ENCODE results near the gene RNF43.

DNA sequence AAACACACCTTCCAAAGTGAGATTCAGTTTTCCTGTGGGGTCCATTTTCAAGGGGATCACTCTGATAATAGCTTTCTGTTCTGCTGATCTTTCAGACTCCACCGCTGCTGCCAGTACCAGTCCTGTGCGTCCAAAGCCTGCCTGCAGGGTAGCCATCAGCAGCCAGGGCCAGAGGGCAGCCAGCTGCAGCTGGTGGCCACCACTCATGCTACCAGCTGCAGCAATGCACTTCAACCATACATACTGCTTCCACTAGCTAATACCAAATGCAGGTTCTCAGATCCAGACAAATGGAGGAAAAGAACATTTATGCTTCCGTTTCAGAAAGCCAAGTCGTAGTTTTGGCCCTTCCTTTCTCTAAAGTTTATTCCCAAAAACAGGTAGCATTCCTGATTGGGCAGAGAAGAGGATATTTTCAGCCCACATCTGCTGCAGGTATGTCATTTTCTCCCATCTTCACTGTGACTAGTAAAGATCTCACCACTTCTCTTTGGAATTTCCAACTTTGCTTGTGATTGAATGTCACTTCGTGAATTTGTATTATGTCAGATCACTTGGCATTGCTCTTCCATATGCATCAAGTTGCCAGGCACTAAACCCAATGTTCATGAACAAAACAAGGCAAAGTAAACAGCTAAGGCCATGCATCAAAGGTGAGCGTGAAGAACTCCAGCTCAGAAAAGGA is 1.8 kb downstream of the RNF43 start:
- TF ChIP-seq, protein P1, sequence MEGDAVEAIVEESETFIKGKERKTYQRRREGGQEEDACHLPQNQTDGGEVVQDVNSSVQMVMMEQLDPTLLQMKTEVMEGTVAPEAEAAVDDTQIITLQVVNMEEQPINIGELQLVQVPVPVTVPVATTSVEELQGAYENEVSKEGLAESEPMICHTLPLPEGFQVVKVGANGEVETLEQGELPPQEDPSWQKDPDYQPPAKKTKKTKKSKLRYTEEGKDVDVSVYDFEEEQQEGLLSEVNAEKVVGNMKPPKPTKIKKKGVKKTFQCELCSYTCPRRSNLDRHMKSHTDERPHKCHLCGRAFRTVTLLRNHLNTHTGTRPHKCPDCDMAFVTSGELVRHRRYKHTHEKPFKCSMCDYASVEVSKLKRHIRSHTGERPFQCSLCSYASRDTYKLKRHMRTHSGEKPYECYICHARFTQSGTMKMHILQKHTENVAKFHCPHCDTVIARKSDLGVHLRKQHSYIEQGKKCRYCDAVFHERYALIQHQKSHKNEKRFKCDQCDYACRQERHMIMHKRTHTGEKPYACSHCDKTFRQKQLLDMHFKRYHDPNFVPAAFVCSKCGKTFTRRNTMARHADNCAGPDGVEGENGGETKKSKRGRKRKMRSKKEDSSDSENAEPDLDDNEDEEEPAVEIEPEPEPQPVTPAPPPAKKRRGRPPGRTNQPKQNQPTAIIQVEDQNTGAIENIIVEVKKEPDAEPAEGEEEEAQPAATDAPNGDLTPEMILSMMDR (IDR thresholded peaks at IDR 0.05; ENCODE audit: low read depth, low read length): no peak
- no peak for TF ChIP-seq POLR2A (IDR thresholded peaks at IDR 0.05; ENCODE audit: extremely low read depth, insufficient read length)
- TF ChIP-seq, protein P2, sequence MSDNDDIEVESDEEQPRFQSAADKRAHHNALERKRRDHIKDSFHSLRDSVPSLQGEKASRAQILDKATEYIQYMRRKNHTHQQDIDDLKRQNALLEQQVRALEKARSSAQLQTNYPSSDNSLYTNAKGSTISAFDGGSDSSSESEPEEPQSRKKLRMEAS (IDR thresholded peaks at IDR 0.05; ENCODE audit: low read depth, low read length): no peak
- no peak for TF ChIP-seq MYC (IDR thresholded peaks at IDR 0.05; ENCODE audit: low read depth, low read length)
